Lower leg skin (tissue), 3 donors: ENCODE results near the gene DIP2C.

Source experiments
- POLR2A ChIP-seq, 2 donors: fragments of 450-650 bp; IDR thresholded peaks; one replicate each; pipeline ENCODE4 v1.6.1; 2016 to 2017; ENCODE audit warnings: antibody characterized with exemption in 2 of 2, mild to moderate bottlenecking in 1 of 2, moderate library complexity in 1 of 2
- TF ChIP-seq, protein P1 (sequence below), 3 donors: fragments of 450-650 bp; IDR thresholded peaks; one replicate each; pipeline ENCODE4 v1.5.1; 2016; ENCODE audit warnings: antibody characterized with exemption in 3 of 3, mild to moderate bottlenecking in 3 of 3, moderate library complexity in 2 of 3

DNA sequence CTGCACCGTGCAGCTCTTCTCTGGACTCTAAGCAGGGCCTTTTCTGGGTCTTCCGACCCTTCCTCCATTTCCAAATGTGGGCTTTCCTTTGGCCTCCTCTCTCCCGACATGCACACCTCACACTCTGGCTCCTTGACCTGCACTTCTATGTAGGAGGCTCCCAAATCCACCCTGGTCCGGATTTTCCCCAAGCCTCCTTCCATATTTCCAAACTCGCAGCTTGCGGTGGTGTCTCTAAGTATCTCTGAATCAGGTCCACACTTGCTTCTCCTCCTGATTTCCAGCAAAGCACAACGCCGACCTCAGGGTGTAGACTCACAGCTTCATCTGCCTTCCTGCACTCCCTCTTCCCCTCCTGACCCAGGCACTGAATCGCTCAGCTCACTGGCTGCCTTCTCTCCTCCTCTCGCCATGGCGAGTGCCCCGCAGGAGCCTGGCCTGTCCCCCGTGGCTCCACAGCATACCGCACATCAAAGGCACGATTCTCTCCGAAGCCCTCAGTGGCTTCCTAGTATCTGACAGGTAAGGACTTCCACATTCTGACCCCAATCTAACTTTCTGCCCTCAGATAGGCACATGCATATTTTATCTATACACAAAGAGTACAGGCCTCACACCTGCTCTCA is 27.8 kb downstream of the DIP2C start:
- TF ChIP-seq, protein P1, sequence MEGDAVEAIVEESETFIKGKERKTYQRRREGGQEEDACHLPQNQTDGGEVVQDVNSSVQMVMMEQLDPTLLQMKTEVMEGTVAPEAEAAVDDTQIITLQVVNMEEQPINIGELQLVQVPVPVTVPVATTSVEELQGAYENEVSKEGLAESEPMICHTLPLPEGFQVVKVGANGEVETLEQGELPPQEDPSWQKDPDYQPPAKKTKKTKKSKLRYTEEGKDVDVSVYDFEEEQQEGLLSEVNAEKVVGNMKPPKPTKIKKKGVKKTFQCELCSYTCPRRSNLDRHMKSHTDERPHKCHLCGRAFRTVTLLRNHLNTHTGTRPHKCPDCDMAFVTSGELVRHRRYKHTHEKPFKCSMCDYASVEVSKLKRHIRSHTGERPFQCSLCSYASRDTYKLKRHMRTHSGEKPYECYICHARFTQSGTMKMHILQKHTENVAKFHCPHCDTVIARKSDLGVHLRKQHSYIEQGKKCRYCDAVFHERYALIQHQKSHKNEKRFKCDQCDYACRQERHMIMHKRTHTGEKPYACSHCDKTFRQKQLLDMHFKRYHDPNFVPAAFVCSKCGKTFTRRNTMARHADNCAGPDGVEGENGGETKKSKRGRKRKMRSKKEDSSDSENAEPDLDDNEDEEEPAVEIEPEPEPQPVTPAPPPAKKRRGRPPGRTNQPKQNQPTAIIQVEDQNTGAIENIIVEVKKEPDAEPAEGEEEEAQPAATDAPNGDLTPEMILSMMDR (IDR thresholded peaks at IDR 0.05) = no peak
- no peak for TF ChIP-seq POLR2A (IDR thresholded peaks at IDR 0.05)
